ENCODE measurements around the gene MAP3K20. TPM values are rescaled to one million over a fixed set of nuclear protein-coding genes. Genes with fewer than 3 reads are reported as not detected.
A peak's percentile ranks its signal among the peaks of the same experiment; 100 is the strongest.

The MAP3K20 gene
- total and polyA plus RNA-seq, 2 of the 4 experiments (the other 2 are of a cell fraction): 27.5 to 84.4 TPM

DNA sequence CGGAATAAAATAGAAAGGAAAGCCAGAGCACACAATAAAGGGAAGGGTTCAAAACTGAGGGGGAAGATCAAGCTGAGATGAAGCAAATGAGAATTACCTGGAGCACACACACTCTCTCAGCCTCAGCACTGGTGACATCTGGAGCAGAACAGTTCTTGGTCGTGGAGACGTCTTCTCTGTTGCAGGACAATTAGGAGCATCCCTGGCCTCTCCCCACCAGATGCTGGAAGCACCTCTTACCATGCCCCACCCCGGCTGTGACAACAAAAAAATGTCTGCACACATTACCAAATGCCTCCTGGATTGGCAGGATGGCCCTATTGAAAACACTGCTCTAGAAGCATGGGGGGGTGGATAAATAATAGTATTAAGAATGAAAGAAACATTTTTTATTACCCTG is 43.6 kb upstream of the MAP3K20 start:
- H3K18ac ChIP-seq (ENCODE audit: low read depth, low read length): no peak overlapping the region
- ATAC-seq (ENCODE audit: low read depth): no peak
- no peak overlapping the region for H2AK9ac ChIP-seq (replicated peaks; ENCODE audit: low read depth, low read length, poor library complexity)
- no peak for DNase-seq
- ChIA-PET POLR2A (ENCODE audit: unreplicated experiment) (no interaction called here), CTCF (interaction anchor here (0.7 kb wide), 1 partner anchor 226 kb away, joined by 3 read pairs; no protein-coding TSS in a partner anchor)
- H2BK5ac ChIP-seq (ENCODE audit: low read depth, low read length, poor library complexity, severe bottlenecking): no peak overlapping the region
- H3K27ac ChIP-seq (ENCODE audit: insufficient read depth, low read length): no peak overlapping the region
- no peaks in the 10 kb centered on the region for H3K27me3 ChIP-seq (ENCODE audit: control insufficient read depth, insufficient read depth, low read length)
- H3K9me1 ChIP-seq (ENCODE audit: insufficient read depth, low read length): peaks cover 2% of the 10 kb centered on the region
- intact Hi-C loops (cut with micrococcal nuclease) (no loop called here), in situ Hi-C loops (cut with MboI; ENCODE audit: low sequenced_read_pairs) (loop anchor here (25.0 kb wide), 1 partner anchor 330 kb away; the partner anchor contains the start of gene CDCA7), dilution Hi-C loops (cut with HindIII; ENCODE audit: low sequenced_read_pairs, unreplicated experiment) (no loop called here)
- peaks cover 9% of the 10 kb centered on the region for H3K4me1 ChIP-seq (ENCODE audit: control insufficient read depth, insufficient read depth, low read length)
- no CpG with 5 or more reads among the region's 4 CpGs for WGBS, 2 experiments (ENCODE audit: extremely low coverage in 2 of 2, insufficient read length in 1 of 2)
- no peak for TF ChIP-seq BHLHE40 (IDR thresholded peaks at IDR 0.05; ENCODE audit: low read depth, low read length)
- no peak for TF ChIP-seq CHD1 (IDR thresholded peaks at IDR 0.05; ENCODE audit: low read depth, low read length)
- no peak for TF ChIP-seq RCOR1 (IDR thresholded peaks at IDR 0.05; ENCODE audit: insufficient replicate concordance, low read length)
- TF ChIP-seq, protein P1, sequence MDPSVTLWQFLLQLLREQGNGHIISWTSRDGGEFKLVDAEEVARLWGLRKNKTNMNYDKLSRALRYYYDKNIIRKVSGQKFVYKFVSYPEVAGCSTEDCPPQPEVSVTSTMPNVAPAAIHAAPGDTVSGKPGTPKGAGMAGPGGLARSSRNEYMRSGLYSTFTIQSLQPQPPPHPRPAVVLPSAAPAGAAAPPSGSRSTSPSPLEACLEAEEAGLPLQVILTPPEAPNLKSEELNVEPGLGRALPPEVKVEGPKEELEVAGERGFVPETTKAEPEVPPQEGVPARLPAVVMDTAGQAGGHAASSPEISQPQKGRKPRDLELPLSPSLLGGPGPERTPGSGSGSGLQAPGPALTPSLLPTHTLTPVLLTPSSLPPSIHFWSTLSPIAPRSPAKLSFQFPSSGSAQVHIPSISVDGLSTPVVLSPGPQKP (IDR thresholded peaks at IDR 0.05; ENCODE audit: borderline replicate concordance, low read depth, low read length): no peak
- no peak for TF ChIP-seq FOS (IDR thresholded peaks at IDR 0.05; ENCODE audit: low read depth, low read length)
- no peak for TF ChIP-seq RFX5 (IDR thresholded peaks at IDR 0.05; ENCODE audit: low read depth, low read length)
- TF ChIP-seq MXI1 (IDR thresholded peaks at IDR 0.05; ENCODE audit: borderline replicate concordance, low read depth, low read length): no peak
- TF ChIP-seq, protein P2, sequence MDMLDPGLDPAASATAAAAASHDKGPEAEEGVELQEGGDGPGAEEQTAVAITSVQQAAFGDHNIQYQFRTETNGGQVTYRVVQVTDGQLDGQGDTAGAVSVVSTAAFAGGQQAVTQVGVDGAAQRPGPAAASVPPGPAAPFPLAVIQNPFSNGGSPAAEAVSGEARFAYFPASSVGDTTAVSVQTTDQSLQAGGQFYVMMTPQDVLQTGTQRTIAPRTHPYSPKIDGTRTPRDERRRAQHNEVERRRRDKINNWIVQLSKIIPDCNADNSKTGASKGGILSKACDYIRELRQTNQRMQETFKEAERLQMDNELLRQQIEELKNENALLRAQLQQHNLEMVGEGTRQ (IDR thresholded peaks at IDR 0.05; ENCODE audit: low read depth, low read length): no peak
- H3K4me2 ChIP-seq (ENCODE audit: low read depth, low read length): no peak overlapping the region
- no TSS peak for BruUV-seq (replicated peaks)
- H2BK15ac ChIP-seq (ENCODE audit: low read depth, low read length): 0 out of 3 replicates have a peak overlapping the region, but pooled peaks have one; percentile 37
- H3K9me3 ChIP-seq (ENCODE audit: control insufficient read depth, insufficient read depth, low read length): no peaks in the 10 kb centered on the region
- H3K4me3 ChIP-seq (ENCODE audit: insufficient read depth, low read depth, low read length): no peak overlapping the region
- H4K91ac ChIP-seq (ENCODE audit: insufficient read depth, low read depth, low read length): no peak overlapping the region
- H3K23ac ChIP-seq (ENCODE audit: low read depth, low read length): no peak overlapping the region
- no peak overlapping the region for H3K9ac ChIP-seq (ENCODE audit: low read depth, low read length)
- no peak overlapping the region for H3K56ac ChIP-seq (ENCODE audit: extremely low read depth, insufficient read depth, low read length)
- H3K79me1 ChIP-seq (ENCODE audit: low read depth in 1 of 2, low read length in 2 of 2): no peaks in the 10 kb centered on the region; a peak in 1 of 4 replicates
- no peak overlapping the region for H3K14ac ChIP-seq (replicated peaks; ENCODE audit: low read depth, low read length)
- no peak overlapping the region for H4K5ac ChIP-seq (ENCODE audit: low read depth, low read length)
- no peak overlapping the region for H2BK20ac ChIP-seq (ENCODE audit: low read depth, low read length)
- no peak overlapping the region for H3K4ac ChIP-seq (ENCODE audit: low read depth, low read length)
- no peak overlapping the region for H2AFZ ChIP-seq (replicated peaks; ENCODE audit: low read length, poor library complexity)
- H4K20me1 ChIP-seq (ENCODE audit: insufficient read depth, low read length): no peaks in the 10 kb centered on the region
- H3K36me3 ChIP-seq (ENCODE audit: control insufficient read depth, insufficient read depth, low read length): no peaks in the 10 kb centered on the region
- 0 out of 2 replicates have a peak overlapping the region, but pooled peaks have one; percentile 20 for H2AK5ac ChIP-seq (ENCODE audit: low read depth, low read length)
- H4K8ac ChIP-seq (ENCODE audit: low read depth in 2 of 2, low read length in 2 of 2): no peak overlapping the region
- H2BK120ac ChIP-seq (ENCODE audit: low read depth, low read length): no peak overlapping the region
